GM23338 (cell line): ENCODE results near the gene SLC13A4. TPM values are rescaled to one million over a fixed set of nuclear protein-coding genes. Genes with fewer than 3 reads are reported as not detected.

Experiments used
- ATAC-seq: fragments of 200-7000 bp; cut with Tn5 transposase; 3 replicates; pipeline ENCODE4 v1.9.1; 2020
- DNase-seq: peaks from one replicate; pipeline ENCODE4 v3.0.0-alpha.2; 2015; ENCODE audit warnings: low spot score
- H2AFZ ChIP-seq: fragments of 200-600 bp; sonication (generic); 2 replicates; pipeline ENCODE4 v1.8.0; 2016; ENCODE audit warnings: antibody characterized with exemption, mild to moderate bottlenecking, moderate library complexity
- H3F3A ChIP-seq: fragments of 200-600 bp; sonication (generic); replicated peaks from 2 replicates; pipeline ENCODE4 v1.8.0; 2017; ENCODE audit warnings: antibody characterized with exemption, mixed run types, low read depth
- H3K27ac ChIP-seq: fragments of 200-600 bp; sonication (generic); 2 replicates; pipeline ENCODE4 v1.6.1; 2016; ENCODE audit warnings: low read depth
- H3K27me3 ChIP-seq: fragments of 200-600 bp; sonication (generic); 2 replicates; pipeline ENCODE4 v1.8.0; 2016; ENCODE audit warnings: mild to moderate bottlenecking, mixed run types, moderate library complexity; ENCODE audit not compliant: insufficient read depth
- H3K36me3 ChIP-seq: fragments of 200-600 bp; sonication (generic); 2 replicates; pipeline ENCODE4 v1.8.0; 2016; ENCODE audit warnings: mild to moderate bottlenecking; ENCODE audit not compliant: insufficient read depth
- H3K4me1 ChIP-seq: fragments of 200-600 bp; sonication (generic); 2 replicates; pipeline ENCODE4 v1.8.0; 2016; ENCODE audit warnings: mild to moderate bottlenecking, moderate library complexity; ENCODE audit not compliant: insufficient read depth
- H3K4me2 ChIP-seq: fragments of 200-600 bp; sonication (generic); 2 replicates; pipeline ENCODE4 v1.7.1; 2017; ENCODE audit warnings: mixed run types
- H3K4me3 ChIP-seq: fragments of 200-600 bp; sonication (generic); 2 replicates; pipeline ENCODE4 v1.6.1; 2016; ENCODE audit warnings: mixed run types
- H3K79me2 ChIP-seq: fragments of 200-600 bp; sonication (generic); replicated peaks from 2 replicates; pipeline ENCODE4 v1.8.0; 2017; ENCODE audit warnings: mild to moderate bottlenecking; ENCODE audit not compliant: insufficient read depth
- H3K9me2 ChIP-seq: fragments of 200-600 bp; sonication (generic); 2 replicates; pipeline ENCODE4 v1.8.0; 2017; ENCODE audit not compliant: insufficient read depth
- H4K20me1 ChIP-seq: fragments of 200-600 bp; sonication (generic); replicated peaks from 2 replicates; pipeline ENCODE4 v1.8.0; 2017; ENCODE audit warnings: mild to moderate bottlenecking; ENCODE audit not compliant: insufficient read depth
- H3K27ac Mint-ChIP-seq: 2 replicates; pipeline ENCODE4 v1.8.0; 2020; ENCODE audit warnings: inconsistent platforms, mild to moderate bottlenecking, moderate library complexity, mixed read lengths
- H3K27me3 Mint-ChIP-seq: 3 replicates; pipeline ENCODE4 v1.8.0; 2022; ENCODE audit warnings: low read depth, mild to moderate bottlenecking, moderate library complexity, mixed read lengths, inconsistent platforms; ENCODE audit not compliant: insufficient read depth, poor library complexity
- H3K36me3 Mint-ChIP-seq: 3 replicates; pipeline ENCODE4 v1.8.0; 2021; ENCODE audit warnings: low read depth, mild to moderate bottlenecking, inconsistent platforms, moderate library complexity, mixed read lengths
- H3K4me1 Mint-ChIP-seq: 3 replicates; pipeline ENCODE4 v1.8.0; 2020; ENCODE audit warnings: mild to moderate bottlenecking, inconsistent platforms, mixed read lengths
- H3K4me3 Mint-ChIP-seq: 3 replicates; pipeline ENCODE4 v1.8.0; 2021; ENCODE audit warnings: moderate library complexity, mild to moderate bottlenecking, inconsistent platforms, mixed read lengths
- H3K9me3 Mint-ChIP-seq: 3 replicates; pipeline ENCODE4 v1.8.0; 2020; ENCODE audit warnings: moderate library complexity, mild to moderate bottlenecking, inconsistent platforms, mixed read lengths
- CREB1 ChIP-seq: fragments of 250-450 bp; sonication (Bioruptor Pico); IDR thresholded peaks from 2 replicates; pipeline ENCODE4 v1.5.0; 2020; ENCODE audit warnings: low read depth, mild to moderate bottlenecking, moderate library complexity
- CTCF ChIP-seq, 2 experiments: fragments of 200-600 bp in 1 of 2; sonication (generic) in 1 of 2; conservative IDR thresholded peaks; 2 replicates each; pipeline versions ENCODE4 v1.5.1 to v1.6.1; 2016 to 2017; ENCODE audit warnings: antibody characterized with exemption in 2 of 2, low read depth in 2 of 2, mild to moderate bottlenecking in 2 of 2, moderate library complexity in 1 of 2
- EZH2 ChIP-seq: fragments of 200-600 bp; sonication (generic); IDR thresholded peaks from one replicate; pipeline ENCODE4 v1.8.0; 2017; ENCODE audit warnings: antibody characterized with exemption, mild to moderate bottlenecking, low read depth; ENCODE audit not compliant: unreplicated experiment
- NANOG ChIP-seq: IDR thresholded peaks from 2 replicates; pipeline ENCODE4 v1.6.1; 2016; ENCODE audit warnings: antibody characterized with exemption, borderline replicate concordance
- ZNF114 ChIP-seq: fragments of 250-450 bp; sonication (Bioruptor Pico); IDR thresholded peaks from 2 replicates; pipeline ENCODE4 v1.5.0; 2020; ENCODE audit warnings: mild to moderate bottlenecking, moderate library complexity
- ZNF462 ChIP-seq: fragments of 250-450 bp; sonication (Bioruptor Pico); IDR thresholded peaks from 2 replicates; pipeline ENCODE4 v1.5.0; 2020; ENCODE audit warnings: mild to moderate bottlenecking, moderate library complexity
- polyA plus RNA-seq: library from polyadenylated mRNA; unstranded; fragments of >200 nt; fragmentation: Nextera tagmentation; extraction: Ambion mirVana; gene quantifications from 2 replicates; pipeline ENCODE4 v1.2.1, GENCODE V29; 2016
- total RNA-seq: library from RNA; depleted of rRNA; stranded (reverse); fragments of >200 nt; shearing (Covaris generic); gene quantifications from 2 replicates; pipeline ENCODE4 v1.2.3, GENCODE V29; 2014

The SLC13A4 gene
- total and polyA plus RNA-seq, 2 experiments from 2014 or later = 1.7 to 2.3 TPM

- Histone ChIP-seq H3K4me1 (peaks cover 3% of the 10 kb centered on the region; the same call in 1 of the 2 replicates), H2AFZ (no peak overlapping the region), H3F3A (no peaks in the 10 kb centered on the region), H4K20me1 (peaks cover 5% of the 10 kb centered on the region; the same call in 1 of the 2 replicates), H3K27me3 (no peaks in the 10 kb centered on the region), H3K79me2 (no peaks in the 10 kb centered on the region), H3K9me2 (no peaks in the 10 kb centered on the region), H3K4me3 (no peak overlapping the region), H3K36me3 (no peaks in the 10 kb centered on the region), H3K27ac (no peak overlapping the region), H3K4me2 (no peak overlapping the region)
- H3K27me3 Mint-ChIP-seq = peaks cover 6% of the 10 kb centered on the region
- H3K4me1 Mint-ChIP-seq = peaks cover 8% of the 10 kb centered on the region; the same call in 2 of the 3 replicates
- H3K27ac Mint-ChIP-seq = no peak overlapping the region
- H3K9me3 Mint-ChIP-seq = no peaks in the 10 kb centered on the region
- peaks cover 5% of the 10 kb centered on the region; the same call in 1 of the 3 replicates for H3K36me3 Mint-ChIP-seq
- TF ChIP-seq CTCF (conservative IDR thresholded peaks at IDR 0.05; ENCODE audit: low read depth in 2 of 2) (no peak), EZH2 (no peak), ZNF114 (CRISPR knock-in tag) (no peak), NANOG (no peak), CREB1 (CRISPR knock-in tag) (no peak), ZNF462 (no peak)
- ATAC-seq (no peak), DNase-seq (no peak)
- no peak overlapping the region for H3K4me3 Mint-ChIP-seq
Observed at GRCh38 chr7:135685306-135686084, 42.5 kb downstream of the SLC13A4 start.
